ENCODE results near the gene PSME4. TPM values are rescaled to one million over a fixed set of nuclear protein-coding genes. Genes with fewer than 3 reads are reported as not detected.
A peak's percentile ranks its signal among the peaks of the same experiment; 100 is the strongest.

The PSME4 gene
- total and polyA plus RNA-seq, 7 donors: 55.2 to 189 (median 113) TPM

GRCh38 chr2:53913721-53914120, 57.1 kb downstream of the PSME4 start:
- no peak for TF ChIP-seq CTCF (IDR thresholded peaks at IDR 0.05)
- H3K4me3 ChIP-seq: no peak overlapping the region
- H3K27ac ChIP-seq: no peak overlapping the region
- peaks cover 5% of the 10 kb centered on the region for H3K4me1 ChIP-seq
- H3K36me3 ChIP-seq (ENCODE audit: insufficient read depth in 1 of 2, low read depth in 1 of 2): peaks cover 7 to 83% of the 10 kb centered on the region in 2 donors
- 79 to 85% (median 82%) methylated on average over 3 of the region's 3 CpGs for WGBS, 3 donors
- H3K9me3 ChIP-seq: no peaks in the 10 kb centered on the region
- intact Hi-C loops (cut with DNase I): no loop called here
- no peaks in the 10 kb centered on the region for H3K27me3 ChIP-seq (ENCODE audit: insufficient read depth in 3 of 3, low read length in 2 of 3)
- ATAC-seq (peak in 1 of 4 donors; percentile 31), DNase-seq (no peak)

- ATAC-seq (peak in 1 of 4 donors; percentile 23), DNase-seq (no peak)
- Histone ChIP-seq H3K9me3 (no peaks in the 10 kb centered on the region), H3K4me3 (no peak overlapping the region), H3K36me3 (ENCODE audit: insufficient read depth in 1 of 2, low read depth in 1 of 2) (peaks cover 7 to 87% of the 10 kb centered on the region in 2 donors), H3K27ac (no peak overlapping the region), H3K27me3 (ENCODE audit: insufficient read depth in 3 of 3, low read length in 2 of 3) (no peaks in the 10 kb centered on the region), H3K4me1 (peaks cover 5% of the 10 kb centered on the region)
- TF ChIP-seq CTCF (IDR thresholded peaks at IDR 0.05): no peak
- intact Hi-C loops (cut with DNase I): no loop called here
- 87 to 90% (median 87%) methylated on average over 4 of the region's 4 CpGs for WGBS, 3 donors
These were observed 59.2 kb downstream of the PSME4 start for GRCh38 chr2:53911434-53912189.

- no peak for TF ChIP-seq CTCF (IDR thresholded peaks at IDR 0.05)
- Histone ChIP-seq H3K27me3 (ENCODE audit: insufficient read depth in 3 of 3, low read length in 2 of 3) (no peaks in the 10 kb centered on the region), H3K9me3 (no peaks in the 10 kb centered on the region), H3K36me3 (ENCODE audit: insufficient read depth in 1 of 2, low read depth in 1 of 2) (peaks cover 11 to 91% of the 10 kb centered on the region in 2 donors), H3K27ac (no peak overlapping the region), H3K4me3 (no peak overlapping the region), H3K4me1 (peaks cover 5% of the 10 kb centered on the region)
- no peak for ATAC-seq
- intact Hi-C loops (cut with DNase I): no loop called here
- no peak for DNase-seq
- 61 to 78% (median 62%) methylated on average over 1 of the region's 1 CpG for WGBS, 3 donors
These were observed 63.2 kb downstream of the PSME4 start for GRCh38 chr2:53907582-53907981.

GRCh38 chr2:53905396-53905795, 65.4 kb downstream of the PSME4 start:
- H3K27ac ChIP-seq: no peak overlapping the region
- intact Hi-C loops (cut with DNase I): no loop called here
- no peaks in the 10 kb centered on the region for H3K27me3 ChIP-seq (ENCODE audit: insufficient read depth in 3 of 3, low read length in 2 of 3)
- H3K4me1 ChIP-seq: no peaks in the 10 kb centered on the region
- no peak for TF ChIP-seq CTCF (IDR thresholded peaks at IDR 0.05)
- no peaks in the 10 kb centered on the region for H3K9me3 ChIP-seq
- H3K36me3 ChIP-seq (ENCODE audit: insufficient read depth in 1 of 2, low read depth in 1 of 2): peaks cover 12 to 100% of the 10 kb centered on the region in 2 donors
- H3K4me3 ChIP-seq: no peak overlapping the region
- no peak for ATAC-seq
- 98 to 99% (median 98%) methylated on average over 9 of the region's 9 CpGs for WGBS, 3 donors
- no peak for DNase-seq

Data from psoas muscle (tissue), 8 donors.